Testis (tissue), 2 donors: ENCODE results near the gene RPUSD4.

Source experiments
- POLR2A ChIP-seq: fragments of 450-650 bp; IDR thresholded peaks from one replicate; pipeline ENCODE4 v1.6.1; 2017; ENCODE audit warnings: antibody characterized with exemption, mild to moderate bottlenecking, moderate library complexity
- TF ChIP-seq, protein P1 (sequence below), 3 experiments: fragments of 450-650 bp in 2 of 3; fragments of 200-600 bp in 1 of 3; sonication (generic) in 1 of 3; IDR thresholded peaks; one replicate each; pipeline ENCODE4 v1.5.1; 2016 to 2019; ENCODE audit warnings: antibody characterized with exemption in 3 of 3, mild to moderate bottlenecking in 2 of 3, moderate library complexity in 1 of 3

DNA sequence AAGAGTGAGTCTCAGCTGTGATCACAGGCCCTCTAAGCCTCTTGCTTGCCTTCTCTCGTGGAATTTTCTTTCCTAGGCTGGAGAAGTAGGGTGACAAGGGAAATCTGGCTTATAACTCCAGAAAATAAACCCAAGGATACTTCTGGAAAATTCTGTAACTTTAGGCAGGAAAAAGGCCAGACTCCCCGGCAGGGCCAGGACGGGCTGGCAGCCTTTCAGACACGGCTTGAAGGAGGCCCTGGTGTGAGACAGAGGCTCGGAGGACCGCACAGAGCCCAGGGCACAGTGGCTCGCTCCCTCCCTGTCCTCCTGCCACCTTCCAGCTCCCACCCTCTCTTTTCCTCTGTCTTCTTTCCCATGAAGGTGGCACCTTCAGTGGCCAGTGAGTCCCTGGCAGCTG lies 19.1 kb downstream of the RPUSD4 start:
- no peak for TF ChIP-seq POLR2A
- TF ChIP-seq, protein P1, sequence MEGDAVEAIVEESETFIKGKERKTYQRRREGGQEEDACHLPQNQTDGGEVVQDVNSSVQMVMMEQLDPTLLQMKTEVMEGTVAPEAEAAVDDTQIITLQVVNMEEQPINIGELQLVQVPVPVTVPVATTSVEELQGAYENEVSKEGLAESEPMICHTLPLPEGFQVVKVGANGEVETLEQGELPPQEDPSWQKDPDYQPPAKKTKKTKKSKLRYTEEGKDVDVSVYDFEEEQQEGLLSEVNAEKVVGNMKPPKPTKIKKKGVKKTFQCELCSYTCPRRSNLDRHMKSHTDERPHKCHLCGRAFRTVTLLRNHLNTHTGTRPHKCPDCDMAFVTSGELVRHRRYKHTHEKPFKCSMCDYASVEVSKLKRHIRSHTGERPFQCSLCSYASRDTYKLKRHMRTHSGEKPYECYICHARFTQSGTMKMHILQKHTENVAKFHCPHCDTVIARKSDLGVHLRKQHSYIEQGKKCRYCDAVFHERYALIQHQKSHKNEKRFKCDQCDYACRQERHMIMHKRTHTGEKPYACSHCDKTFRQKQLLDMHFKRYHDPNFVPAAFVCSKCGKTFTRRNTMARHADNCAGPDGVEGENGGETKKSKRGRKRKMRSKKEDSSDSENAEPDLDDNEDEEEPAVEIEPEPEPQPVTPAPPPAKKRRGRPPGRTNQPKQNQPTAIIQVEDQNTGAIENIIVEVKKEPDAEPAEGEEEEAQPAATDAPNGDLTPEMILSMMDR (IDR thresholded peaks at IDR 0.05), result no peak
